A673 (cell line): ENCODE measurements around the gene ACSL5. TPM values are rescaled to one million over a fixed set of nuclear protein-coding genes. Genes with fewer than 3 reads are reported as not detected.

ENCODE experiments used
- BruUV-seq: library from RNA; stranded (reverse); fragments of 400-500 nt; replicated peaks from 2 replicates; lab custom pipeline; 2021; lab: Mats Ljungman, UMichigan
- CTCF ChIA-PET: fragments of 300-600 bp; sonication (Branson Sonifier 250); formaldehyde crosslinking; loops from one replicate; lab custom pipeline; 2022; ENCODE audit warnings: antibody characterized with exemption; lab: Charles Lee
- POLR2A ChIA-PET: fragments of 300-600 bp; sonication (Branson Sonifier 250); formaldehyde crosslinking; loops from one replicate; lab custom pipeline; 2022; ENCODE audit warnings: antibody characterized with exemption; ENCODE audit not compliant: low non-redundant PET; lab: Charles Lee
- DNase-seq: peaks from one replicate; pipeline ENCODE4 v3.0.0-alpha.2; 2015; ENCODE audit warnings: low spot score
- H3K27ac ChIP-seq: fragments of 200-600 bp; sonication (generic); 2 replicates; pipeline ENCODE4 v1.5.1; 2016; ENCODE audit warnings: mixed run types, low read depth, mild to moderate bottlenecking, mixed read lengths, antibody characterized with exemption, low read length; ENCODE audit not compliant: poor library complexity, severe bottlenecking
- H3K27me3 ChIP-seq: fragments of 200-600 bp; sonication (generic); replicated peaks from 2 replicates; pipeline ENCODE4 v1.6.1; 2017; ENCODE audit warnings: mixed run types, low read depth, mild to moderate bottlenecking, mixed read lengths, antibody characterized with exemption, low read length; ENCODE audit not compliant: insufficient read depth, poor library complexity
- H3K36me3 ChIP-seq: fragments of 200-600 bp; sonication (generic); 2 replicates; pipeline ENCODE4 v1.6.1; 2016; ENCODE audit warnings: mixed run types, mild to moderate bottlenecking, mixed read lengths, antibody characterized with exemption, low read length; ENCODE audit not compliant: insufficient read depth, poor library complexity, severe bottlenecking
- H3K4me1 ChIP-seq: fragments of 200-600 bp; sonication (generic); 2 replicates; pipeline ENCODE4 v1.6.1; 2017; ENCODE audit warnings: mixed run types, mild to moderate bottlenecking, mixed read lengths, antibody characterized with exemption, low read length; ENCODE audit not compliant: insufficient read depth, poor library complexity, severe bottlenecking
- H3K4me3 ChIP-seq: fragments of 200-600 bp; sonication (generic); 2 replicates; pipeline ENCODE4 v1.5.1; 2016; ENCODE audit warnings: low read depth, mixed run types, mild to moderate bottlenecking, mixed read lengths, low read length; ENCODE audit not compliant: poor library complexity, severe bottlenecking
- H3K9me3 ChIP-seq: fragments of 200-600 bp; sonication (generic); 2 replicates; pipeline ENCODE4 v1.6.1; 2016; ENCODE audit warnings: mixed run types, low read depth, mild to moderate bottlenecking, mixed read lengths, antibody characterized with exemption, low read length; ENCODE audit not compliant: poor library complexity, severe bottlenecking
- EZH2 ChIP-seq: fragments of 200-600 bp; sonication (generic); IDR thresholded peaks from 2 replicates; pipeline ENCODE4 v1.6.1; 2017; ENCODE audit warnings: borderline replicate concordance, low read depth, mild to moderate bottlenecking, mixed read lengths, antibody characterized with exemption, low read length; ENCODE audit not compliant: poor library complexity, severe bottlenecking
- intact Hi-C: fragments of 100-400 bp; cut with micrococcal nuclease; formaldehyde crosslinking; loops from one replicate; pipeline ENCODE4 v1.10.0; 2022; ENCODE audit not compliant: unreplicated experiment
- total RNA-seq: library from RNA; stranded (reverse); gene quantifications from 2 replicates; pipeline ENCODE4 v1.2.3, GENCODE V29; 2021
- TF ChIP-seq, protein P1 (sequence below): fragments of 300-800, 200-600 bp; sonication (generic); conservative IDR thresholded peaks from 2 replicates; pipeline ENCODE4 v1.5.1; 2017; ENCODE audit warnings: low read depth, mild to moderate bottlenecking, antibody characterized with exemption, low read length, moderate library complexity, mixed read lengths

Gene ACSL5
- total RNA-seq, 1 experiment from 2014 or later: 1.0 TPM

DNA sequence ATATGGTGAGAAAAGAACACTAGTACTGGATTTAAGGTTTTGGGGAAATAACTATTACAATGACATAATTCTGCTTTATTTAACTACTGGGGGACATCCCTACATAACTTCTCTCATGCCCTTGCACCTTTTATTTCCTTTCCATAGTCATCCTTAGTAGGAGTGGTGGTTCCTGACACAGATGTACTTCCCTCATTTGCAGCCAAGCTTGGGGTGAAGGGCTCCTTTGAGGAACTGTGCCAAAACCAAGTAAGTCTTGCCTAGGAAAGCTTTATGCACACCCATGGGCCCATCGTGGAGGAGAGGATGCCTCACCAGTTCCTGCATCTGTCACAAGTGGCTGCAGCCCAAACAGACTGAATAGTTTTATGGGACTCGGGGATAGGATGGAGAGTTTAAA is 52.2 kb downstream of the ACSL5 start:
- no TSS peak for BruUV-seq
- no peak overlapping the region for H3K4me3 ChIP-seq
- ChIA-PET POLR2A (no interaction called here), CTCF (no interaction called here)
- no peak for TF ChIP-seq EZH2
- TF ChIP-seq, protein P1, sequence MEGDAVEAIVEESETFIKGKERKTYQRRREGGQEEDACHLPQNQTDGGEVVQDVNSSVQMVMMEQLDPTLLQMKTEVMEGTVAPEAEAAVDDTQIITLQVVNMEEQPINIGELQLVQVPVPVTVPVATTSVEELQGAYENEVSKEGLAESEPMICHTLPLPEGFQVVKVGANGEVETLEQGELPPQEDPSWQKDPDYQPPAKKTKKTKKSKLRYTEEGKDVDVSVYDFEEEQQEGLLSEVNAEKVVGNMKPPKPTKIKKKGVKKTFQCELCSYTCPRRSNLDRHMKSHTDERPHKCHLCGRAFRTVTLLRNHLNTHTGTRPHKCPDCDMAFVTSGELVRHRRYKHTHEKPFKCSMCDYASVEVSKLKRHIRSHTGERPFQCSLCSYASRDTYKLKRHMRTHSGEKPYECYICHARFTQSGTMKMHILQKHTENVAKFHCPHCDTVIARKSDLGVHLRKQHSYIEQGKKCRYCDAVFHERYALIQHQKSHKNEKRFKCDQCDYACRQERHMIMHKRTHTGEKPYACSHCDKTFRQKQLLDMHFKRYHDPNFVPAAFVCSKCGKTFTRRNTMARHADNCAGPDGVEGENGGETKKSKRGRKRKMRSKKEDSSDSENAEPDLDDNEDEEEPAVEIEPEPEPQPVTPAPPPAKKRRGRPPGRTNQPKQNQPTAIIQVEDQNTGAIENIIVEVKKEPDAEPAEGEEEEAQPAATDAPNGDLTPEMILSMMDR: no peak
- no peaks in the 10 kb centered on the region for H3K9me3 ChIP-seq
- no peak for DNase-seq
- H3K4me1 ChIP-seq: no peaks in the 10 kb centered on the region
- H3K27me3 ChIP-seq: no peaks in the 10 kb centered on the region
- intact Hi-C loops: no loop called here
- H3K27ac ChIP-seq: no peak overlapping the region
- H3K36me3 ChIP-seq: peaks cover 11% of the 10 kb centered on the region

DNA sequence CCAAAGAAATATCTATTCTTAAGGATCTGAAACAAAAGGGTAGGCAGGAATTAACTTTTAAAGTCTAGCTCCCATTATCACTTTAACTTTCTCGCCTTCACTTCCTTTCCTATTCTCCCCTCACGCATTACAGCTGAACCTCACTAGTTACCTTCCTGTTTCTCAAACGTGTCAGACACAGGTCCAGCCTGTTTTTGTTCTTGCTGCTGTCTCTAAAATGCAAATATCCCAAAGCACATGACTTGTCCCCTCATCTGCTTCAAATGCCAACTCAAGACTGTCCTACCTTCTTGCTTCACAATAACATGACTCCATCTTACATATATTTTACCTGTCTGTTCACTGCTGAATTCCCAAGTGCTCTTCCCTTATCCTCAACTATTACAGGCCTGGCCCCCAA is 55.2 kb downstream of the ACSL5 start:
- no peak overlapping the region for H3K27ac ChIP-seq
- TF ChIP-seq, protein P1: no peak
- TF ChIP-seq EZH2: no peak
- no peaks in the 10 kb centered on the region for H3K4me1 ChIP-seq
- ChIA-PET POLR2A (no interaction called here), CTCF (no interaction called here)
- no peak overlapping the region for H3K4me3 ChIP-seq
- intact Hi-C loops: no loop called here
- no peak for DNase-seq
- BruUV-seq: no TSS peak
- H3K36me3 ChIP-seq: peaks cover 41% of the 10 kb centered on the region
- H3K9me3 ChIP-seq: no peaks in the 10 kb centered on the region
- H3K27me3 ChIP-seq: no peaks in the 10 kb centered on the region

DNA sequence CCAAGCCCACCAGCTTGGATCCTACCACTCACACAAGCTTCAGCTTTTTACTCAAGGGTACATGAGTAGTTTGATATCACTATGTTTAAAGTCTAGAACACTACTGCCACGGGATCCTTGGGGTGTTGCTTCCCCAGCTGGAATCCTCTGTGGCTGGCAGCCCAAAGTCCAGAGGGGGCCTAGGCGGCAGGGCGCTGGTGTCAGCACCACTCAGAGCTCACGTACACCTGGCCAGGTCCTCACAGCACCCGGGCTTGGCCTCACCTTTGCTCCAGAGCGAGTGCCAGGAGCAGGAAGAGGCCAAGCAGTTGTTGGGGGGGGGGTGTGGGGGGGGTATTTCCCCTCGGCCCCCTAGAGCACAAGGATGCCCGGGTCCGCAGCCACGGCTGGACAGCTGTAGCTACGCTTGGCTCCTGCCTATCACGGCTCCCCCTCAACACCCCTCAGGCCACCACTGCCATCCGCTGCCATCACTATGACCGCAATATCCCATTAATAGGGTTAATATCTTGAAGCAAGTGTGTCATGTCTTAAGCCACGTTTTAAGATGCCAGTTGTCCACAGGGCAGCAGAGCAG is 55.8 kb downstream of the ACSL5 start:
- CTCF ChIA-PET: no interaction called here

More for the DNA sequence above, 55.8 kb downstream of the ACSL5 start:
- no peak overlapping the region for H3K27ac ChIP-seq
- BruUV-seq: no TSS peak
- DNase-seq: no peak
- no peaks in the 10 kb centered on the region for H3K4me1 ChIP-seq
- H3K9me3 ChIP-seq: no peaks in the 10 kb centered on the region
- H3K36me3 ChIP-seq: peaks cover 43% of the 10 kb centered on the region
- POLR2A ChIA-PET: no interaction called here
- TF ChIP-seq, protein P1: no peak
- no peak for TF ChIP-seq EZH2
- intact Hi-C loops: loop anchor here (5.0 to 10.0 kb wide), 2 partner anchors 107 to 285 kb away; no protein-coding TSS in a partner anchor
- no peaks in the 10 kb centered on the region for H3K27me3 ChIP-seq
- no peak overlapping the region for H3K4me3 ChIP-seq
